CD4-positive, alpha-beta T cell treated with Interleukin-4 for 1 hour (primary cell): ENCODE measurements around the gene AGPS.
"Not testable (repeated sequence)": the region's sequence is repeated elsewhere in the genome, so short reads cannot be mapped to it uniquely, and the experiment has no call there.

Experiments
- DNase-seq, 2 donors: peaks; one replicate each; pipeline ENCODE4 v3.0.0-alpha.2; 2020 to 2022

The AGPS gene

DNA sequence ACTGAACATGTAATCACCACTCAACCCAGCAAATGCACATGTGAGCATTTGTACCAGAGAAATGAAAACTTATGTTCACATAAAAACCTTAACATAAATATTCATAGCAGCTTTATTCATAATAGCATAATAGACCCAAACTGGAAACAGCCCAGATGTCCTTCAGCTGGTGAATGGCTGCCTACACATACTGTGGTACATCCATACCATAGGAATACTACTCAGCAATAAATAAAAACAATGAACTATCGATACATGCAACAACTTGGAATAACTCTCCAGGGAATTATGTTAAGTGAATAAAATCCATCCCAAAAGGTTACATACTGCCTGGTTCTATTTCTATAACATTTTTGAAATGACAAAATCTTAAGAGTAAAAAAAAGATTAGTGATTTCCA is 140.0 kb downstream of the AGPS start:
- DNase-seq, result no peak

DNA sequence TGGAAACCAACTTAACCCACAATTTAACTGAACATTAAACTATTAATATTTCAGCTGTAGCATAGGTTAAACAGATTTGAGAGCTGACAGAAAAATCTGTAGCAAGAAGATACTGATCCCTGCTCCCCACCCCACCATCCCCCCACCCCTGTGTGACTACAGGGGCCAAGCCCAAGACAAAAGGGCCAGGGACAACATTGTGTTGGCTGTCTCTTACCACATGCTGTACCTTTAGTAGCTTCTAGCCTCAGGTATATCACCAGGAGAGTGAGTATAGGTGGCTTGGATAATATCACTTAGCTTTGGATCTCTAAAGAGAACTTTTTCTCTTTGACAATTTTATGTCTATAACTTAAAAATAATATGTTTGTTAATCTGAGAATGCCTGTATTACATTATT is 140.7 kb downstream of the AGPS start:
- DNase-seq, result no peak

DNA sequence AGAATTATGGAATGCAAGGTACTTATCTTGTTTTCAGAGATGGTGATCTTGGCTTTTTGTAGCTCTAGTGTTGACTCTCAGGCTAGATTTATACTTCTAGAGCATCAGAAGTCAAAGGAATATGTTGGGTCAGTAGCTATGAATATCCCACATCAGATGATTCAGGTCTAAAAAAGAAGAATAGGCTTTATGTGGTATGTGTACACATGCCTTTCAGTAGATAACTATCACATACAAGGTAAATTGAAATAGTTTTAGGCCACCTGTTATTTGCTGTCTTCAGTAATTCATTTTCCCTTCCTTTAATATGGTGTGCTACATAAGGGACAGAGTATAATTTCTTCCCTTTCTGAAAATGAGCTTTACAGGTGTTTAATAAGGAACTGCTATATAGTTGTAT is 142.4 kb downstream of the AGPS start:
- no peak for DNase-seq

- DNase-seq, result no peak
These were observed 143.5 kb downstream of the AGPS start for GRCh38 chr2:177535958-177536504.

GRCh38 chr2:177537213-177537612 is 144.6 kb downstream of the AGPS start:
- no peak for DNase-seq

DNA sequence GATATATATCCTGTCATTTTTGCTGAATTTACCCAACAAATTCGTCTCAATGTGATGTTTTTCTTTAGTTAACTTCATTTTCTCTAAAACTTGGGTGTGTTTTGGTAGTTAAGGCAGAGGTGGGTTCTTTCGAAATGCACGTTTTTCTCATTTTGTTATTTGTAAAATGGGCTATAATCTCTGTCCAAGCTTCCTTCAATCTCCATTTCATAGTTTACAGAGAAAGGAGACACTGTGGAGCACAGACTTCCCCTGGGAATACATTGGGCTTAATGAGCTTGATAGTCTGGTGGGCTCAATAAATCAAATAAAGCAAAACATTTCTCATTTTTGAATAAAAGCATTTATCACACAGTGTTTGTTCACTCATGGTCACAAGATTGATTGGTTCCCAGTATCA is 145.1 kb downstream of the AGPS start:
- no peak for DNase-seq

GRCh38 chr2:177538323-177538722 is 145.8 kb downstream of the AGPS start:
- DNase-seq, result no peak

- DNase-seq, result no peak
These were observed 147.7 kb downstream of the AGPS start for GRCh38 chr2:177540283-177540682.

- DNase-seq, result no peak
These were observed 148.9 kb downstream of the AGPS start for GRCh38 chr2:177541258-177541991.

DNA sequence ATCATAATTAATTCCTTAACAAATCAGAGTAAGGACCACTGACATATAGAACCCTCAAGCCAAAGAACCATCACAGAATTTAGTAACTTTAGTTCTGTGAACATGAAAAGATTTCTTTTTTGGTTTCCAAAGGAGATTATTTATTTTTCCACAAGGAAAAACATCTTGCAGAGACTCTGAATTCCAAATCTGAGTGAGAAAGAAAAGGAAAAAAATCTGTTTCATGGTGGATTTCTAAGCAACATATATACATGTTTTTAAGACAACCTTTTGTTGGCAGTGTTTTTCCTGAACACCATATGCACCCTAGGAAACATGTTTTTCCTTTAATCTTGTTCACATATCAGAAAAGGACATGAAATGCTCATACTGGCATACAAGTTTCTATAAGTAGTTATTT is 149.8 kb downstream of the AGPS start:
- no peak for DNase-seq

GRCh38 chr2:177543007-177543760 is 150.6 kb downstream of the AGPS start:
- DNase-seq, result no peak

- DNase-seq, result no peak
These were observed 152.6 kb downstream of the AGPS start for GRCh38 chr2:177545143-177545542.

DNA sequence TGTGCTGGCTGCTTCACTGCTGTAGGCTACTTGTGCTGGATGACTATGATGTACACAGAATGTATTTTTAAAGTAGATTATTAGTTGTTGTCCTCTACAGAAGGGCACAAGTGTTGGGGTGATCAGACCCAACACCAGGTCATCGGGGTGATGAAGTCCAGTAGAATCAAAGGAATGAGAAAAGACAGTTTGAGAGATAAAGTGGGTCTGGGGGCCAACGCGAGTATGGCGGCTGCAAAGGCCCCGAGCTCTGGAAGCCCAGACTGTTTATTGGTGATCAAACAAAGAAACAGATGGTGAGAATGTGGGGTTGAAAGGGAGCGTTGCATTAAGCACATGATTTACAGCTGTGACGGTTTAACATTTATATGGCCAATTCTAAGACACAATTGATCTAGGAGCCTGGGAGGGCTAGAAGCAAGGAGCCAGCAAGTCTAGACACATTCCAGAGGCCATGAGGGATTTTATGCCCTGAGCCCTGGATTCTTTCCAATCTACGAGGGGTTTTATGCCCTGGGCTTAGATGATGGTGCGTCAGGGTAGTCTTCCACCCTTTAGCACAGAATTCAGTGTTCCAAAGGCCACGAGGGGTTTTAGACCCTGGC is 153.5 kb downstream of the AGPS start:
- no peak for DNase-seq

GRCh38 chr2:177547122-177547521 is 154.5 kb downstream of the AGPS start:
- DNase-seq, result no peak

- DNase-seq, result no peak
These were observed 155.2 kb downstream of the AGPS start for GRCh38 chr2:177547772-177548171.

DNA sequence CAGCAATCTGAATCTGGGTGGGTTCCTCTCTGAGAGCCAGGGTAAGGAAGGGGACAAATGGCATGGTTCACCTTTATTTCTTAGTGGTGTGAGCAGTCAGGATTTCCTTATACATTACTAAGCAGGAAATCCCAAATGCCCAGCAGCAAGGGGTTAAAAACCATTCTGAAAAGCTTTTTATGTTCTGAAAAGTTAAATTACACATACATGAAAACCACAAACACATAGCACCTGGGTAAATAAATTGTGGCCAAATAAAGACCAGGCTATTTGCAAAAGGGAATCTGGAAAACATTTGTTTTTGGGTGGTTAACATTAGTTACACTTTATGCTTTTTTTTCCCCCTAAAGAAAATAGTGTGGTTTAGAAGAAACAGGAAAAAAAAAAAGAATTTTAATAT is 156.1 kb downstream of the AGPS start:
- no peak for DNase-seq

GRCh38 chr2:177549171-177549570 is 156.6 kb downstream of the AGPS start:
- DNase-seq, result no peak

GRCh38 chr2:177550264-177551200 is 158.0 kb downstream of the AGPS start:
- DNase-seq, result no peak

DNA sequence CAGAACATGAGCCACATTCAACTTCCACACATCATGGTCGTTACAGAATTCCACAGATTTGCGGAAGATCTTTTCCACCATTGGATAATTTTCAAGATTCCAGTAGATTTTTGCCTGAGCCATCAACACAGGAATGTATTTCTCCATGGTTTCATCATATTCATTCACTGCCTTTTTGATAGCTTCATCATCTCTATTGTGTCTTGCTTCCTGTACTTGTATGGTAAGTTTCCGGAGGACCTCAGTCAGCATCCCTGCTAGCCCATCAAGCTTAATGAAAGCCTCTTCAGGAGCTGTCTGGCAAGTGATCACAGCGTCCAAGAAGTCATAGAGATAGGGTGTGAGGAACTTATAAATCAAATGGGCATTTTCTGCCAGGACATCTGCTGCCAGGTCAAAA is 158.8 kb downstream of the AGPS start:
- not testable (repeated sequence) for DNase-seq

GRCh38 chr2:177551989-177552421 is 159.4 kb downstream of the AGPS start:
- no peak for DNase-seq

DNA sequence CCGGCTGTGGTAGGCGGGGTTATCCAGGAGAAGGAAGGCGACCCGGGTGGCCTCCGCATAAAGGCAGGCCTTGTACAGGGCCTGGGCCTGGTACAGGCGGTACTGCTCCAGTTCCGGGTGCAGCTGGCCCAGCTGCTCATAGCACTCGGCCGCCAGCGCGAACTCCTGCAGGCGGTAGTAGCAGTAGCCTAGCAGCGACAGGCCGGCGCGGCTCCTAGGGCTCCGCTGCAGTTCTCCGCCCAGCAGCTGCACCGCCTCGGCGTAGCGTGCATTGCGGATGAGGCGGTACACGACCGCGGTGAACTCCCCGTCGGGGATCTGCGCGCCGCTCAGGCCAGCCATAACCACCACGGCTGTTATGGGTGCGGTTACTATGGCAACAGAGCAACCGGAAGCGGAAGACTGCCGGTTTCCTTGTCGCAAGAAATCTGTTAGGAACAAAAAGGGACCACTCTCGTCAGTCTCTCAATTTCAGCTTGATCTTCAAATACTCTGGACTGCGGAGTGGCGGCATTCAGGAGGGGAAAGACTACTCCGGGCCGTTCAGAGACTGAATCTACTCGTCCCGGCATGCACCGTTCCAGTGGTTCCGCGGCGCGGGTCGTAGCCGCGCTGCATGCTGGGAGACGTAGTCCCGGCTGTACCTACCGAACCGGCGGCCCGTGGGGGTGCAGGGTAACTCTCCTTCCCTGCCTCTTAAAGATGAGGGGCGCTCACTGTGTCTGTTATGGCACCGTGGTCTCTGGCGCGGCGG is 160.0 kb downstream of the AGPS start:
- peak; percentile 94 for DNase-seq
